Measurements from ENCODE around the gene AKAP13. TPM values are rescaled to one million over a fixed set of nuclear protein-coding genes. Genes with fewer than 3 reads are reported as not detected.

AKAP13 gene
- polyA plus RNA-seq, 3 donors = 47.9 to 99.7 (median 92.6) TPM

- DNase-seq = peak in 1 of 3 donors; percentile 28
- Mint-ChIP-seq H3K36me3 (peaks cover 68 to 82% of the 10 kb centered on the region in 2 donors), H3K9me3 (no peaks in the 10 kb centered on the region), H3K4me3 (no peak overlapping the region), H3K4me1 (peaks cover 47% of the 10 kb centered on the region), H3K27ac (peak overlapping the region in 5 of 7 donors; percentile 6 to 88 (median 37)), H3K27me3 (ENCODE audit: low read depth in 3 of 3) (peaks cover 0 to 2% (median 2%) of the 10 kb centered on the region in 3 donors)
- 0% methylated on average over 1 of the region's 3 CpGs for WGBS (ENCODE audit: insufficient coverage)
- Histone ChIP-seq H3K27ac (ENCODE audit: low read depth in 1 of 2, low read length in 2 of 2) (peak overlapping the region in 1 of 2 donors; percentile 69), H2AFZ (ENCODE audit: insufficient read depth, low read depth, low read length, poor library complexity, severe bottlenecking) (no peak overlapping the region), H3K27me3 (ENCODE audit: control insufficient read depth in 2 of 2, insufficient read depth in 2 of 2, low read length in 2 of 2) (no peaks in the 10 kb centered on the region), H3K79me2 (ENCODE audit: insufficient read depth, low read length) (peaks cover 54% of the 10 kb centered on the region), H3K4me2 (replicated peaks; ENCODE audit: extremely low read depth, low read length, poor library complexity, severe bottlenecking) (peak overlapping the region; percentile 18), H3K4me3 (replicated peaks in 1 of 3; ENCODE audit: low read depth in 2 of 3, low read length in 3 of 3) (peak overlapping the region in 1 of 3 experiments; percentile 9), H4K20me1 (ENCODE audit: insufficient read depth, low read length) (peaks cover 100% of the 10 kb centered on the region), H3K4me1 (ENCODE audit: control insufficient read depth in 1 of 2, insufficient read depth in 2 of 2, low read length in 2 of 2) (peaks cover 43 to 51% of the 10 kb centered on the region in 2 donors), H3K9ac (ENCODE audit: insufficient read depth, low read length, poor library complexity, severe bottlenecking) (no peak overlapping the region), H3K36me3 (replicated peaks in 1 of 2; ENCODE audit: control insufficient read depth in 1 of 2, insufficient read depth in 2 of 2, low read length in 2 of 2) (peaks cover 69 to 85% of the 10 kb centered on the region in 2 donors), H3K9me3 (replicated peaks in 1 of 2; ENCODE audit: control insufficient read depth in 1 of 2, insufficient read depth in 1 of 2, low read length in 2 of 2) (no peaks in the 10 kb centered on the region)
- intact Hi-C loops (cut with micrococcal nuclease) = no loop called here
- TF ChIP-seq CTCF (IDR thresholded peaks at IDR 0.05) = no peak
These were observed 308.3 kb downstream of the AKAP13 start for GRCh38 chr15:85688711-85689110.

DNA sequence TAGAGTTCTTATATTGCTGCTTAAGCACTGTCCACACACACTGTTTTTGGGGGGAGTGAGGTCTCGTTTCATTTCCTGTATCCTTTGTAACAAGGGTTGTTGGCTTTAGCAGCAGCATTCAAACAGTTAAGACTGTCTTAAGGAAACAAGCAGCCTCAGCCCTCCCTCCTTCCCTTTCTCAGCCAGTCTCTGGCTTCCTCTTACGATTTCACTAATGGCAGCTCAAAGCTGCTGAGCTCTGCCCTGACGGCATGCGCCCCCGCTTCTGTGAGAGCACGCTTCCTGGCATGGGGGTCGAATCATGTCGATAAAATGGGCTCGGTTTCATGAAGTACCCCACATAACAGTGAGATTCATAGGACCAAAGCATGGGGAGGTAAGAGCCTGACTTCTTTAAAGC lies 309.3 kb downstream of the AKAP13 start:
- Histone ChIP-seq H3K9me3 (replicated peaks in 1 of 2; ENCODE audit: control insufficient read depth in 1 of 2, insufficient read depth in 1 of 2, low read length in 2 of 2) (no peaks in the 10 kb centered on the region), H3K4me2 (replicated peaks; ENCODE audit: extremely low read depth, low read length, poor library complexity, severe bottlenecking) (peak overlapping the region; percentile 74), H3K4me3 (replicated peaks in 1 of 3; ENCODE audit: low read depth in 2 of 3, low read length in 3 of 3) (peak overlapping the region; percentile 40 to 73 (median 65)), H2AFZ (ENCODE audit: insufficient read depth, low read depth, low read length, poor library complexity, severe bottlenecking) (no peak overlapping the region), H3K27ac (ENCODE audit: low read depth in 1 of 2, low read length in 2 of 2) (peak overlapping the region; percentile 61 to 69), H3K36me3 (replicated peaks in 1 of 2; ENCODE audit: control insufficient read depth in 1 of 2, insufficient read depth in 2 of 2, low read length in 2 of 2) (peaks cover 68 to 85% of the 10 kb centered on the region in 2 donors), H4K20me1 (ENCODE audit: insufficient read depth, low read length) (peaks cover 100% of the 10 kb centered on the region), H3K27me3 (ENCODE audit: control insufficient read depth in 2 of 2, insufficient read depth in 2 of 2, low read length in 2 of 2) (no peaks in the 10 kb centered on the region), H3K9ac (ENCODE audit: insufficient read depth, low read length, poor library complexity, severe bottlenecking) (peak overlapping the region; percentile 34), H3K4me1 (ENCODE audit: control insufficient read depth in 1 of 2, insufficient read depth in 2 of 2, low read length in 2 of 2) (peaks cover 43 to 51% of the 10 kb centered on the region in 2 donors), H3K79me2 (ENCODE audit: insufficient read depth, low read length) (peaks cover 63% of the 10 kb centered on the region)
- Mint-ChIP-seq H3K36me3 (peaks cover 66 to 82% of the 10 kb centered on the region in 2 donors), H3K4me1 (peaks cover 47% of the 10 kb centered on the region), H3K27me3 (ENCODE audit: low read depth in 3 of 3) (peaks cover 0 to 2% (median 0%) of the 10 kb centered on the region in 3 donors), H3K27ac (peak overlapping the region; percentile 88 to 98 (median 90)), H3K4me3 (peak overlapping the region; percentile 78 to 92), H3K9me3 (no peaks in the 10 kb centered on the region)
- 0% methylated on average over 6 of the region's 9 CpGs for WGBS (ENCODE audit: insufficient coverage)
- DNase-seq = peak; percentile 37 to 62 (median 53)
- no peak for TF ChIP-seq CTCF (IDR thresholded peaks at IDR 0.05)
- intact Hi-C loops (cut with micrococcal nuclease) = no loop called here
